ENCODE measurements around the gene TCF12. TPM values are rescaled to one million over a fixed set of nuclear protein-coding genes. Genes with fewer than 3 reads are reported as not detected.
"Not testable (repeated sequence)": the region's sequence is repeated elsewhere in the genome, so short reads cannot be mapped to it uniquely, and the experiment has no call there.

The TCF12 gene
- polyA plus RNA-seq, 1 donor, result 69.4 TPM

DNA sequence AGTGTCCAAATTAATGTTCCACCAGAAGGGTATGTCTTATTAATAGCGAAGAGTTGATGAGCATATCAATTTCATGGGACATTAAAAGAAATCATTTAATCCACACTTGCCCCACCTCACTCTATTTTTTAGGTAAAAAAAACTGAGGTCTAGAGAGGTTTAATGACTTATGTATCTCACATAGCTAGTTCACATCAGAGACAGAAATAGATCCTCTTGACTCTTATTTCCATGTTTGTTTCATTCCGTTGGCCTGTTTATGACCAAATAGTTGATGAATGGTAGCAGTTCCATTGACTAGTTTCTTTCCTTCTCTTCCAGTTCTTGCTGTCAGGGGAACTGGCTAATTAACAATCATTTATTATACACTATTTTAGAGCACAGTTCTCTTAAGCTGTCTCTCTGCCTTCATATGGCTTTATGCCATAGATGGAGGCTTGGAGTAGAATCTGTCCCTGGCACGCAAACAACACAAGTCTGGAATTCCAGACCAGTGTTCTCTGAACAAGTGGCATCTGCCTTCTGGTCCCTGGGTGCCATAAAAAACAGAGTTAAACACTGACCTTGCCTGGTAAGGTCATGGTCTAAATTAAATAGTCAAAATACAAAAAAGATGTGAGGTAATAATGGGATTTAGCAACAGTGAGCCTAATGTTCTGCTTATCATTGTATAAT is 237.9 kb downstream of the TCF12 start:
- Histone ChIP-seq H3K4me3 (ENCODE audit: low read length) (no peak overlapping the region), H3K9me3 (ENCODE audit: control insufficient read depth, low read depth, low read length) (peaks cover 12% of the 10 kb centered on the region), H3K27ac (ENCODE audit: low read length) (no peak overlapping the region), H3K4me1 (ENCODE audit: control insufficient read depth, insufficient read depth, low read length) (no peaks in the 10 kb centered on the region), H3K36me3 (ENCODE audit: control insufficient read depth, insufficient read depth, low read length) (peaks cover 9% of the 10 kb centered on the region), H3K27me3 (ENCODE audit: control insufficient read depth, insufficient read depth, low read length) (no peaks in the 10 kb centered on the region)
- 100% methylated on average over 1 of the region's 3 CpGs for WGBS (ENCODE audit: insufficient coverage, low lambda C conversion rate)
- no peak for DNase-seq

DNA sequence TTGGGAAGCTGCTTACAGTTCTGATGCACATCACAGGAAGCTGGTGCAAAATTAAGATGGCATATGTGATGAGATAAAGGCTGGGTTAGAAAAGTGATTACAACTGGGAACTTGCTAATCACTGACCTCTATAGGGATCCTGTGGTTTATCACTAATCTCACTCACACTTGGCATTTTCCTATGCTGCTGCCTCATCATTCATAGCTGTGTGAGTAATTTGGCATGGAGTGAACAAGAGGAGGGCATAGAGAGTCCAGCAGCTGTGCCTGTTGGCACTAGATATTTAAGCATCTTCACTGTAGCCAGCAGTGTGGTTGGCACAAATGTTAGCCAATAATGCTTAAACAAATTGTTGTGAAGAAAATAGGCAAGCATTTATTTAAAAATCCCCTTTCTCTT is 240.1 kb downstream of the TCF12 start:
- Histone ChIP-seq H3K4me1 (ENCODE audit: control insufficient read depth, insufficient read depth, low read length) (no peaks in the 10 kb centered on the region), H3K9me3 (ENCODE audit: control insufficient read depth, low read depth, low read length) (no peaks in the 10 kb centered on the region), H3K27ac (ENCODE audit: low read length) (no peak overlapping the region), H3K4me3 (ENCODE audit: low read length) (no peak overlapping the region), H3K27me3 (ENCODE audit: control insufficient read depth, insufficient read depth, low read length) (no peaks in the 10 kb centered on the region), H3K36me3 (ENCODE audit: control insufficient read depth, insufficient read depth, low read length) (peaks cover 8% of the 10 kb centered on the region)
- no peak for DNase-seq

DNA sequence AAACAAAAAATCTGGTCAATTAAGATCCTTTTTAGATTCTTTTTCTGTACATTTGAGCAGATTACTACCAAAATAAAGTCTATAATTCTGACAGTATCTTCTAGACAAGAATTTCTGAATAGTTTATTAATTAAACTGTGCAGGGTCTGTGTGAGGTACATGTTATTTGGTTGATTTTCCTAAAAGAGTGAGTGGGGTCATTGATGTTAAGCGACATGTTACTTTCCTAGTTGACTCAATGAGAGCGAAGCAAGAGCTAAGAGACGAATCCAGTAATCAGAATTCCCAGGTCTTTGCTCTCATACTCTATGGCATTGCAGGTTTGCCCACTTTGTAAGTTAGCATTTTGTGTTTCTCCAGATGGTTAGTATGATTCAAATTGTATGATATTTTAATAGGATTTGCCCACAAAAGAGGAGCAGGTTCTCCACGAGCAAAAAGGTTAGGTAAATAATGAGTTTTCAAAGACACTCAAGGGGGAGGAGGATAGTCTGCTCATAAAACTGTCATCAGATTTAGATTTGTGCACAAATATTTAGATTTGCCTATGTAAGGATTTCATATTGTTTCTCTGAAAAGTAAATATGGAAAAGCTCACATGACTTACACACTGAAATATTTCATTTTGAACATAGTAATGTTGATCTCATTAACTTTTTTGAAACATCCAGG is 240.7 kb downstream of the TCF12 start:
- peaks cover 8% of the 10 kb centered on the region for H3K36me3 ChIP-seq (ENCODE audit: control insufficient read depth, insufficient read depth, low read length)
- DNase-seq, result no peak
- H3K27ac ChIP-seq (ENCODE audit: low read length), result no peak overlapping the region
- WGBS (ENCODE audit: insufficient coverage, low lambda C conversion rate), result 100% methylated on average over 2 of the region's 4 CpGs
- H3K9me3 ChIP-seq (ENCODE audit: control insufficient read depth, low read depth, low read length), result no peaks in the 10 kb centered on the region
- no peaks in the 10 kb centered on the region for H3K27me3 ChIP-seq (ENCODE audit: control insufficient read depth, insufficient read depth, low read length)
- H3K4me3 ChIP-seq (ENCODE audit: low read length), result no peak overlapping the region
- no peaks in the 10 kb centered on the region for H3K4me1 ChIP-seq (ENCODE audit: control insufficient read depth, insufficient read depth, low read length)

DNA sequence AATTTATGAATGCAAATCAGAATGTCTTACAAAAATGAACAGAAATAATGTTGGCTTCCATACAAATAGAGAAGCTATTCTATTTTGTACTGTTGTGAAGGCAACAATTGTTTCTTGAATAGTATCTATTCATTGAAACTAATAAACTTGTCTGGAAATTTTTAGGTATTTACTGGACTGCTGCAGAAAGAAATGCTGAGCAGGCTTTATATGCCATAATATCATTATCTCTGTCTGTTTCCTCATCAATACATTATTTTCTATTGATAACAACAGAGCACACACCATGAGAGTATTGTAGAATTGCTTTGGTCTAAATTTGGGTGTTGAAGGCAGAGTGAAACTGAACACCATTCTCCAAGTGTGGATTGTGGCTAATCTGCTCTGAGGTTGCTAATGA is 241.3 kb downstream of the TCF12 start:
- Histone ChIP-seq H3K9me3 (ENCODE audit: control insufficient read depth, low read depth, low read length) (no peaks in the 10 kb centered on the region), H3K36me3 (ENCODE audit: control insufficient read depth, insufficient read depth, low read length) (peaks cover 8% of the 10 kb centered on the region), H3K27me3 (ENCODE audit: control insufficient read depth, insufficient read depth, low read length) (no peaks in the 10 kb centered on the region), H3K27ac (ENCODE audit: low read length) (no peak overlapping the region), H3K4me1 (ENCODE audit: control insufficient read depth, insufficient read depth, low read length) (no peaks in the 10 kb centered on the region), H3K4me3 (ENCODE audit: low read length) (no peak overlapping the region)
- no peak for DNase-seq

DNA sequence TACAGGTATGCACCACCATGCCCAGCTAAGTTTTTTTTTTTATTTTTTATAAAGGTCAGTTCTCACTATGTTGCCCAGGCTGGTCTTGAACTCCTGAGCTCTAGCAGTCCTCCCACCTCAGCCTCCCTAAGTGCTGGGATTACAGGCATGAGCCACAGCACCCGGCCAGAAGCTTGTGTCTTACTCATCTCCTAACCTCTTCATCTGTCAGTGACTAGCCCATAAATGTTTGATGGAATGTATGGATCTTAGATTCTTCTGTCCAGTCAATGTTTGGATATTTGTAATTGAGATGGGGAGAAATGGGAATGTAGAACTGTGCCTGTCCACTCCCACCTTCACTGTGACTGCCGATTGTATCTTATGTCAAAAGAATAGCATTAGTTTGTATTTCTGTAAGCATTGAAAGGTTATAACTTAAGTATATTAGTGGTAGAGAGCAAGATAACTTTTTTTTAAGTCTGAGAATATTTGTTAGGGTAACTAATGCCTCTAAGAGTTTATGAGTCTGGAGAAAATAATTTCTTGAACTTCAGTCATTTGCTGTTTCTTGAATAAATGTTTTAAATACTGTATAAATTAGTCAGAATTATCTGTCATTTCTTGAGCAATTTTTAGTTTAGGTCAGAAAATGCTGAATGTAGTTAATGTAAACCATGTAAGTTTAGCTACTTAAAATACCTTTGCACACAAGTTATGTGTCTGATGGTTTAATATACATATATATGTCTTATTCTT is 242.5 kb downstream of the TCF12 start:
- WGBS (ENCODE audit: insufficient coverage, low lambda C conversion rate), result no CpG with 5 or more reads among the region's 2 CpGs
- Histone ChIP-seq H3K4me1 (ENCODE audit: control insufficient read depth, insufficient read depth, low read length) (no peaks in the 10 kb centered on the region), H3K27ac (ENCODE audit: low read length) (no peak overlapping the region), H3K27me3 (ENCODE audit: control insufficient read depth, insufficient read depth, low read length) (no peaks in the 10 kb centered on the region), H3K9me3 (ENCODE audit: control insufficient read depth, low read depth, low read length) (no peaks in the 10 kb centered on the region), H3K4me3 (ENCODE audit: low read length) (no peak overlapping the region), H3K36me3 (ENCODE audit: control insufficient read depth, insufficient read depth, low read length) (peaks cover 8% of the 10 kb centered on the region)
- no peak for DNase-seq

DNA sequence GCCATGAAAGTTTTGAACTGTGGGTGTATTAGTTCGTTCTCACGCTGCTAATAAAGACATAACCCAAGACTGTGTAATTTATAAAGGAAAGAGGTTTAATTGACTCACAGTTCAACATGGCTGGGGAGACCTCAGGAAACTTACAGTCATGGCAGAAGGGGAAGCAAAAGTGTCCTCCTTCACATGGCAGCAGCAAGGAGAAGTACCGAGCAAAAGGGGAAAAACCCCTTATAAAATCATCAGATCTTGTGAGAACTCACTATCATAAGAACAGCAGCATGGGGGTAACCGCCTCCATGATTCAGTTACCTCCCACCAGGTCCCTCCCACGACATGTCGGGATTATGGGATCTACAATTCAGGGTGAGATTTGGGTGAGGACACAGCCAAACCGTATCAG is 245.8 kb downstream of the TCF12 start:
- WGBS (ENCODE audit: insufficient coverage, low lambda C conversion rate), result 80% methylated on average over 1 of the region's 7 CpGs
- not testable (repeated sequence) for H3K4me1 ChIP-seq (ENCODE audit: control insufficient read depth, insufficient read depth, low read length)

DNA sequence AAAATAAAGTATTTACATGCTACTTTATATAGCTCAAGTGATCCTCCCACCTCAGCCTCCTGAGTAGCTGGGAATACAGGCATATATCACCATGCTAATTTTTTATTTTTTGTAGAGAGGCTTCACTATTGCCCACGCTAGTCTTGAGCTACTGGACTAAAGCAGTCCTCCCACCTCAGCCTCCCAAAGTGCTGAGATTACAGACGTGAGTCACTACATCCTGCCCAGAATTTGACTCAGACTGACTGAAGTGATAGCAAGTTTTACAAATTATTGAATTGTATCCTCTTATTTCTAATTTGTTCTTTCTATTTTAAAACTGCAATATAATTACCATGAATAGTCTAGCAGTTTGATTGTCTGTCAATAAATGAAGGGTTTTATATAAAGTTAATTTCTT is 247.5 kb downstream of the TCF12 start:
- Histone ChIP-seq H3K27me3 (ENCODE audit: control insufficient read depth, insufficient read depth, low read length) (no peaks in the 10 kb centered on the region), H3K27ac (ENCODE audit: low read length) (no peak overlapping the region), H3K4me1 (ENCODE audit: control insufficient read depth, insufficient read depth, low read length) (no peaks in the 10 kb centered on the region), H3K36me3 (ENCODE audit: control insufficient read depth, insufficient read depth, low read length) (peaks cover 12% of the 10 kb centered on the region), H3K9me3 (ENCODE audit: control insufficient read depth, low read depth, low read length) (no peaks in the 10 kb centered on the region), H3K4me3 (ENCODE audit: low read length) (no peak overlapping the region)
- DNase-seq, result no peak
- WGBS (ENCODE audit: insufficient coverage, low lambda C conversion rate), result no CpG with 5 or more reads among the region's 2 CpGs

More for the DNA sequence above, 245.8 kb downstream of the TCF12 start:
- H3K27ac ChIP-seq (ENCODE audit: low read length); H3K27me3 ChIP-seq (ENCODE audit: control insufficient read depth, insufficient read depth, low read length); H3K9me3 ChIP-seq (ENCODE audit: control insufficient read depth, low read depth, low read length); DNase-seq; H3K4me3 ChIP-seq (ENCODE audit: low read length): not testable (repeated sequence)
- H3K36me3 ChIP-seq (ENCODE audit: control insufficient read depth, insufficient read depth, low read length), result peaks cover 14% of the 10 kb centered on the region

DNA sequence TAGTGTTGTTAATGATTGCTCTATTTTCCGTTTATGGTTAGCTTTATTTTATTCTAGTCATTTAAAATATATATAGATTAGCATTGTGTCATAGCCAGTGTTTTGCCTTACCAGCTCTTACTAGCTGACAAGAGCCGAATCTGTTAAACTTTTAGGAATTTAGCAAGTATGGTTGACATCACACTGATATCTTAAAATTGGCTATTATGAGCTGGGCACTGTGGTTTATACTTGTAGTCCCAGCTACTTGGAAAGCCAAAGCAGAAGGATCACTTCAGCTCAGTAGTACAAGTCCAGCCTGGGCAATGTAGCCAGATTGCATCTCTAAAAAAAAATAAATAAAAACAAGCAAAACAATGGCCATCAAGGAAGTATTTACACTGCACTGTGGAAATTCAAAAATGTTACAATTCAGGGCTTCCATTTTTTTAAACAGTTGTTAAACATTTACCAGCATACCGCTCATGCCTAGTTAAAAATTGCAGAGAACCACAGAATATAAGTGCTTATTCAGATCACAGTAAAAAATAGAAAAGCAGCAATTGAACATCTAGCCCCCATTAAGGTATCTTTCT is 249.5 kb downstream of the TCF12 start:
- Histone ChIP-seq H3K9me3 (ENCODE audit: control insufficient read depth, low read depth, low read length) (no peaks in the 10 kb centered on the region), H3K27ac (ENCODE audit: low read length) (no peak overlapping the region), H3K27me3 (ENCODE audit: control insufficient read depth, insufficient read depth, low read length) (no peaks in the 10 kb centered on the region), H3K4me1 (ENCODE audit: control insufficient read depth, insufficient read depth, low read length) (no peaks in the 10 kb centered on the region), H3K36me3 (ENCODE audit: control insufficient read depth, insufficient read depth, low read length) (peaks cover 17% of the 10 kb centered on the region), H3K4me3 (ENCODE audit: low read length) (no peak overlapping the region)
- 53% methylated on average over 2 of the region's 3 CpGs for WGBS (ENCODE audit: insufficient coverage, low lambda C conversion rate)
- DNase-seq, result no peak

DNA sequence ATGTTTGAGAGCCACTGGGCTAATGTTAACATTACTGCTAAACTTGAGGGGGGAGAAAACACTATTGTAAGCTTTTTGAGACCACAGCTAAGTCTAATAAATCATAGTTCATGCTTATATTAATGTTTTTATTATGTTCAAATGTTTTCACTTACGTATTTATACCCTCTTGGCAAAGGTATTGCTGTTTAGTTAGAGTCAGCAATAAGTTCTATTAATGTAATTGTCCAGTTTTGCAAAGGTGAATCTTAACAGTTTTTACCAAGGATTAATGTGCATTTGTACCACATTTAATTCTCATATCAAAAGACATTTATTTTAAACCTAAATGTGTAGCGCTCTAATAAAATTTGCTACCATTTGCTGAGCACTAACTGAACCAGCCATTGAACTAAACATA is 251.2 kb downstream of the TCF12 start:
- H3K4me3 ChIP-seq (ENCODE audit: low read length), result no peak overlapping the region
- H3K27me3 ChIP-seq (ENCODE audit: control insufficient read depth, insufficient read depth, low read length), result no peaks in the 10 kb centered on the region
- no peak for DNase-seq
- 100% methylated on average over 1 of the region's 2 CpGs for WGBS (ENCODE audit: insufficient coverage, low lambda C conversion rate)
- H3K27ac ChIP-seq (ENCODE audit: low read length), result no peak overlapping the region
- H3K9me3 ChIP-seq (ENCODE audit: control insufficient read depth, low read depth, low read length), result no peaks in the 10 kb centered on the region
- H3K4me1 ChIP-seq (ENCODE audit: control insufficient read depth, insufficient read depth, low read length), result no peaks in the 10 kb centered on the region
- peaks cover 14% of the 10 kb centered on the region for H3K36me3 ChIP-seq (ENCODE audit: control insufficient read depth, insufficient read depth, low read length)

DNA sequence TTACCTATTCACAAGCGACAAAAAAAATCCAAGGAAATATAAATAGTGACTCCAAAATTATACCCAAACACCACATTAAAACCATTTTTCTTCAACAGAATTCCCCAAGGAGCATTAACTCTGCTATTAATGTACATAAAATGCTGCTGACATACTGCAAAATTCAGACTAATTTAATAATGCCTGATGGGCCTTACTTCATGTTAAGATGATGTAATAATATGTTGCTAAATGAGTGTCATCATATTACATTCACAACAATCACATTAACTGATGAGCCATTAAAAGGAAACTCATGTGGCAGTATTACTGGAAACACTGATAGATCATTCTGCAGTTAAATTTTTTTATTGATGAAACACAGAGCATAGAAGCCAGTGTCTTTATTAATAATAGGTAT is 253.0 kb downstream of the TCF12 start:
- Histone ChIP-seq H3K4me1 (ENCODE audit: control insufficient read depth, insufficient read depth, low read length) (no peaks in the 10 kb centered on the region), H3K9me3 (ENCODE audit: control insufficient read depth, low read depth, low read length) (no peaks in the 10 kb centered on the region), H3K4me3 (ENCODE audit: low read length) (no peak overlapping the region), H3K36me3 (ENCODE audit: control insufficient read depth, insufficient read depth, low read length) (peaks cover 16% of the 10 kb centered on the region), H3K27me3 (ENCODE audit: control insufficient read depth, insufficient read depth, low read length) (no peaks in the 10 kb centered on the region), H3K27ac (ENCODE audit: low read length) (no peak overlapping the region)
- no CpG with 5 or more reads among the region's 1 CpG for WGBS (ENCODE audit: insufficient coverage, low lambda C conversion rate)
- no peak for DNase-seq

Data from large intestine (tissue), 3 donors.